Endothelial cell of umbilical vein (primary cell): ENCODE data around the gene CD81. TPM values are rescaled to one million over a fixed set of nuclear protein-coding genes. Genes with fewer than 3 reads are reported as not detected.

Experiments
- BruUV-seq: library from RNA; stranded (reverse); fragments of 400-500 nt; replicated peaks from 2 replicates; lab custom pipeline; 2021; lab: Mats Ljungman, UMichigan
- CTCF ChIA-PET: fragments of 300-600, 350-600 bp; sonication (Branson Sonifier 250); formaldehyde crosslinking; loops from one replicate; lab custom pipeline; 2021; ENCODE audit warnings: antibody characterized with exemption, inconsistent platforms; lab: Charles Lee
- POLR2A ChIA-PET: fragments of 300-600, 350-600 bp; sonication (Branson Sonifier 250); formaldehyde crosslinking; loops from one replicate; lab custom pipeline; 2021; ENCODE audit warnings: antibody characterized with exemption, inconsistent platforms; lab: Charles Lee
- DNase-seq: peaks from one replicate; pipeline ENCODE4 v3.0.0-alpha.2; 2011; ENCODE audit warnings: low read depth, low spot score
- FAIRE-seq: peaks from 2 replicates; lab custom pipeline; 2011; peaks lifted over from hg19 to GRCh38; lab: Jason Lieb, UNC
- H2AFZ ChIP-seq: 2 replicates; pipeline ENCODE4 v1.6.0; 2012; ENCODE audit warnings: low read depth, low read length, control low read depth, inconsistent platforms
- H3K27ac ChIP-seq: 2 replicates; pipeline ENCODE4 v1.5.1; 2011; ENCODE audit warnings: low read depth, mild to moderate bottlenecking, control low read depth, low read length, moderate library complexity; ENCODE audit not compliant: insufficient read depth
- H3K27me3 ChIP-seq, 2 experiments: 2 replicates each; pipeline versions ENCODE4 v1.6.0 to v1.6.1; 2011; ENCODE audit warnings: low read length in 2 of 2, mixed read lengths in 1 of 2; ENCODE audit not compliant: control insufficient read depth in 2 of 2, insufficient read depth in 2 of 2
- H3K36me3 ChIP-seq, 2 experiments: 2 replicates in 1 of 2; 3 replicates in 1 of 2; pipeline ENCODE4 v1.5.1; 2011; ENCODE audit warnings: low read length in 2 of 2, mild to moderate bottlenecking in 1 of 2, moderate library complexity in 1 of 2; ENCODE audit not compliant: control insufficient read depth in 2 of 2, insufficient read depth in 2 of 2; ENCODE audit errors: extremely low read depth in 1 of 2
- H3K4me1 ChIP-seq: 3 replicates; pipeline ENCODE4 v1.5.1; 2011; ENCODE audit warnings: mild to moderate bottlenecking, low read length; ENCODE audit not compliant: control insufficient read depth, insufficient read depth; ENCODE audit errors: extremely low read depth
- H3K4me2 ChIP-seq: 2 replicates; pipeline ENCODE4 v1.6.1; 2011; ENCODE audit warnings: low read length, control low read depth, mixed read lengths; ENCODE audit not compliant: insufficient read depth
- H3K4me3 ChIP-seq, 3 experiments: fragments of 200-600 bp in 1 of 3; sonication (generic), shearing (Covaris generic) in 1 of 3; replicated peaks in 1 of 3; 2 replicates each; pipeline ENCODE4 v1.5.1; 2011 to 2016; ENCODE audit warnings: control low read depth in 3 of 3, low read length in 3 of 3, mild to moderate bottlenecking in 2 of 3, inconsistent platforms in 1 of 3, low read depth in 1 of 3, moderate library complexity in 1 of 3; ENCODE audit not compliant: insufficient read depth in 1 of 3
- H3K79me2 ChIP-seq: 2 replicates; pipeline ENCODE4 v1.6.0; 2012; ENCODE audit warnings: low read length, inconsistent platforms; ENCODE audit not compliant: control insufficient read depth, insufficient read depth
- H3K9ac ChIP-seq: replicated peaks from 2 replicates; pipeline ENCODE3; 2011; ENCODE audit warnings: low read length, control low read depth; ENCODE audit not compliant: insufficient read depth; ENCODE audit errors: extremely low read depth
- H3K9me1 ChIP-seq: replicated peaks from 3 replicates; pipeline ENCODE4 v1.6.0; 2011; ENCODE audit warnings: mild to moderate bottlenecking, low read length; ENCODE audit not compliant: control insufficient read depth, insufficient read depth; ENCODE audit errors: extremely low read depth
- H3K9me3 ChIP-seq: replicated peaks from 2 replicates; pipeline ENCODE4 v1.5.1; 2012; ENCODE audit warnings: low read length, inconsistent platforms; ENCODE audit not compliant: control insufficient read depth, insufficient read depth
- H4K20me1 ChIP-seq: replicated peaks from 2 replicates; pipeline ENCODE3; 2011; ENCODE audit warnings: mild to moderate bottlenecking, low read length; ENCODE audit not compliant: control insufficient read depth, insufficient read depth; ENCODE audit errors: extremely low read depth
- CTCF ChIP-seq, 2 donors: IDR thresholded peaks; 1 replicate in 1 of 2; 2 replicates in 1 of 2; pipeline ENCODE4 v1.5.1; 2011; ENCODE audit warnings: low read length in 2 of 2, mild to moderate bottlenecking in 2 of 2, moderate library complexity in 2 of 2, control low read depth in 1 of 2, inconsistent platforms in 1 of 2, low read depth in 1 of 2; ENCODE audit not compliant: insufficient read depth in 1 of 2; ENCODE audit errors: extremely low read depth in 1 of 2
- FOS ChIP-seq: IDR thresholded peaks from 2 replicates; pipeline ENCODE4 v1.6.1; 2011; ENCODE audit warnings: mild to moderate bottlenecking, low read length, moderate library complexity, borderline replicate concordance; ENCODE audit not compliant: insufficient read depth
- MAX ChIP-seq: IDR thresholded peaks from 2 replicates; pipeline ENCODE4 v1.6.1; 2011; ENCODE audit not compliant: insufficient read depth, insufficient read length
- MYC ChIP-seq: IDR thresholded peaks from one replicate; pipeline ENCODE4 v1.6.1; 2011; ENCODE audit warnings: mild to moderate bottlenecking, low read depth, low read length
- POLR2A ChIP-seq: IDR thresholded peaks from 2 replicates; pipeline ENCODE4 v1.6.1; 2012; ENCODE audit warnings: low read depth, mild to moderate bottlenecking, control low read depth, low read length
- POLR2AphosphoS5 ChIP-seq: IDR thresholded peaks from 2 replicates; pipeline ENCODE4 v1.6.1; 2012; ENCODE audit warnings: low read depth, mild to moderate bottlenecking, control low read depth, low read length, moderate library complexity; ENCODE audit not compliant: insufficient read depth
- dilution Hi-C: fragments of 300-500 bp; cut with MboI; formaldehyde crosslinking; loops from one replicate; pipeline ENCODE4 v1.15.0; 2019; ENCODE audit warnings: low sequenced_read_pairs; ENCODE audit not compliant: extremely low pct_ligation_motif_present
- intact Hi-C: fragments of 100-400 bp; cut with micrococcal nuclease; formaldehyde crosslinking; loops from one replicate; pipeline ENCODE4 v1.10.0; 2022
- polyA plus RNA-seq, 4 experiments: library from polyadenylated mRNA; depleted of rRNA in 3 of 4; stranded (reverse) in 3 of 4; unstranded in 1 of 4; fragments of >200 nt; gene quantifications; 2 replicates each; pipeline versions ENCODE4 v1.2.1 to v1.2.3, GENCODE V29; 2011 to 2012; ENCODE audit warnings: missing spikeins in 1 of 4
- total RNA-seq: library from RNA; stranded (reverse); gene quantifications from 2 replicates; pipeline ENCODE4 v1.2.3, GENCODE V29; 2021

Gene CD81
- total and polyA plus RNA-seq, 2 donors (not counting 3 experiments of a cell fraction or from before 2014, with no cell fraction given), result 409 to 802 TPM

- CTCF ChIA-PET, result interaction anchor here (1.5 to 2.0 kb wide), 2 partner anchors 15 to 110 kb away, joined by 3 to 15 read pairs; partner anchors contain the start of gene TSSC4
- no peaks in the 10 kb centered on the region for H3K4me1 ChIP-seq
- FAIRE-seq, result no peak
Observed at GRCh38 chr11:2415171-2415570, 38.1 kb downstream of the CD81 start.

More at GRCh38 chr11:2415171-2415570, 38.1 kb downstream of the CD81 start:
- Histone ChIP-seq H3K4me3 (no peak overlapping the region), H4K20me1 (no peaks in the 10 kb centered on the region), H3K9me3 (no peaks in the 10 kb centered on the region), H3K9ac (no peak overlapping the region), H3K27ac (no peak overlapping the region), H2AFZ (no peak overlapping the region), H3K9me1 (no peaks in the 10 kb centered on the region), H3K79me2 (no peaks in the 10 kb centered on the region), H3K36me3 (no peaks in the 10 kb centered on the region), H3K27me3 (no peaks in the 10 kb centered on the region), H3K4me2 (no peak overlapping the region)
- POLR2A ChIA-PET, result no interaction called here
- DNase-seq, result no peak
- BruUV-seq, result no TSS peak
- no peak for TF ChIP-seq CTCF (IDR thresholded peaks at IDR 0.05; ENCODE audit: extremely low read depth in 1 of 2, insufficient read depth in 1 of 2, low read depth in 1 of 2, low read length in 2 of 2)
- no peak for TF ChIP-seq POLR2A
- no peak for TF ChIP-seq POLR2AphosphoS5
- TF ChIP-seq FOS, result no peak
- TF ChIP-seq MAX, result no peak
- TF ChIP-seq MYC, result no peak
- dilution Hi-C loops (no loop called here), intact Hi-C loops (no loop called here)
